NK-92 (cell line): ENCODE data around the gene RNF34.
"Not testable (repeated sequence)": the region's sequence is repeated elsewhere in the genome, so short reads cannot be mapped to it uniquely, and the experiment has no call there.

ENCODE experiments used
- DNase-seq: peaks from one replicate; lab custom pipeline; 2025; ENCODE audit not compliant: unreplicated experiment; lab: John Stamatoyannopoulos, UW

RNF34 gene

GRCh38 chr12:121399391-121400331, at the start of gene RNF34:
Gene RNF34, plus strand, starts transcription at chr12:121400118. Its CDS starts 95 bp downstream, at chr12:121400213.
- DNase-seq, result peak; percentile 81

DNA sequence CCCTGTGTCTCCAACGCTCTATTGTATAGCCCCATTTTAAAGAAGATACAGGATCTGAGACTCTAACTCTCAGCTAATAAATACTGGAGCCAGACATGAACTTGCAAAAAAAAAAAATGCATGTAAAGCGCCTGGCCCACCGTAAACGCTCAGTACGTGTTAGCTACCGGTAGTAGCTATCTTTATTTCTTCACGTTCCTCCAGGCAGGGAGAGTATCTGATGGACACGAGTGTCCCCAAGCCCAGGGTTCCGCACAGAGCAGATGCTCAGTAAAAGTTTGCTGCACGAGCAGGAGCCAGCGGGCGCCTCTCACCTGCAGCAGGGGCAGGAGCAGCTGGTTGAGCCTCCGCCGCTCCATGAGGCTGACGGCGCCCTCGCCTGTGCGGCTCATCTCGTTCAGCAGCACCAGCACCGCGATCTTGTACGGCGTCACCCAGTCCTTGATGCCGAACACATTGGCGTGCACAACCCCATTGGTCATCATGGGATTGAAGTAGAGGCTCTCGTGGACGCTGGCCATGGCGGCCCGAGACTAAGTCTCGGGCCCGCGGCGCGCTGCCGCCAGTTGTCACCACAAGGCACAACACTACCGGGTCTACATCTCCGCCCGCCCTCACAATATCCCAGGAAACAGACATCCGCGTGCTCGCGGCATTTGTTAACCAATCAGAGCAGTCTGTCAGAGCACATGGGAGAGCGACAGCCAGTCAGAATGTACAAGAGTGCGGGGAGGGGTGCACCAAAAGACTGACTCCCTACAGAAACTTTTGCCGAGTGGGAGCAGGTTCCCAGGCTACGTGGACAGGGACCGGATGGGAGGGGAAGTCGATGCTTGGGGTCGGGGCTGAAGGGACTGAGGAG, 47.9 kb upstream of the RNF34 start, which contains the start of gene ANAPC5:
Gene ANAPC5, minus strand, starts transcription at position 592 of the 862 bp plus-strand sequence. Its CDS starts 71 bp downstream, at position 521.
- DNase-seq, result peak; percentile 50

- no peak for DNase-seq
These were observed 47.3 kb upstream of the RNF34 start for GRCh38 chr12:121352682-121353018.

- DNase-seq, result no peak
These were observed 44.1 kb upstream of the RNF34 start for GRCh38 chr12:121355818-121356217.

DNA sequence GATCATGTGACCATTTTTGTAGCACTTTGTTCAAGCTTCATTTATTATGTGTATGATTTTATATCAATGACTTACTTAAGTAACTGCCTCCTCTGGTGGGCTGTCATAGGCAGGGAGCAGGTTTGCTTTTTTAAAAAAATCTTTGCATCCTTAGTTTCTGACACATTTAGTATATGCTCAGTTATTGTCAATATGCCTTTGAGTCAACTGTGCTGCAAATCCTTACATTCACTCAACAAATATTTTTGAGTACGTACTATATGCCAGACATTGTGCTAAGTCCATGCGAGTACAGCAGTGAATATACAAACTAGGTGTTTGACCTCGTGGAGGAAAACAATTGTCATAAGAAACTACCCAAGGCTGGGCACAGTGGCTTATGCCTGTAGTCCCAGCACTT, 43.3 kb upstream of the RNF34 start:
- no peak for DNase-seq

GRCh38 chr12:121357331-121357730, 42.6 kb upstream of the RNF34 start:
- DNase-seq, result no peak

GRCh38 chr12:121358073-121358472, 41.8 kb upstream of the RNF34 start:
- no peak for DNase-seq

DNA sequence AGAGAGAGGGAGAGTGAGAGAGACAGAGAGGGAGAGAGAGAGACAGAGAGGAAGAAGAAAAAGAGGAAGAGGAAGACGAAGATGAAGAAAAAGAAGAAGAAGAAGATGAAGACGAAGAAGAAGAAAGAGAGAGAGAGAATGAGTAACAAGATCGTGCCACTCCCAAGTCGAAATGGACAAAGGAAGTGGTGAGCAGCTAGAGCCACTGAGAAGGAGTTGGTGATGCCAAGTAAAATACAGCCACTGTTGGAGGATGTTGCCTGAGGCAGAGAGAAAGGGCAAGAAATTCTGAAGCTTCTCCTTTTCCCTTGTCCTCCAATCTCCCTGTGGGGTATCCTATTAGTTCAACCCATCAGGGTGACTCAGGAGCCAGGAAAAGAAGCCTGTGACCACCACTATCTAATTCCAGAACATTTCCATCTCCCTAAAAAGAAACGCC, 35.2 kb upstream of the RNF34 start:
- no peak for DNase-seq

- DNase-seq, result no peak
These were observed 34.4 kb upstream of the RNF34 start for GRCh38 chr12:121365416-121366062.

- no peak for DNase-seq
These were observed 33.9 kb upstream of the RNF34 start for GRCh38 chr12:121366063-121366459.

DNA sequence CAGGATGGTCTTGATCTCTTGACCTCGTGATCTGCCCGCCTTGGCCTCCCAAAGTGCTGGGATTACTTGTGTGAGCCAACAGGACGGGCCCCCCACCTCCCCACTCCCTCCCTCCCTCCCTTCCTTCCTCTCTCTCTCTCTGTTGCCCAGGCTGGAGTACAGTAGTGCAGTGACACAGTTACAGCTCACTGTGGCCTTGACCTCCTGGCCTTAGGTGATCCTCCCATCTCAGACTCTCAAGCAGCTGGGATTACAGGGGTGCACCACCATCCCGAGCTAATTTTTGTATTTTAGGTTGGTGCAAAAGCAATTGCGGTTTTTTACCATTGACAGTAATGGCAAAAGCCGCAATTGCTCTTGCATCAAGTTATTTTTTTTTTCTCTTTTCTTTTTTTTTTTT, 28.5 kb upstream of the RNF34 start:
- DNase-seq, result no peak

DNA sequence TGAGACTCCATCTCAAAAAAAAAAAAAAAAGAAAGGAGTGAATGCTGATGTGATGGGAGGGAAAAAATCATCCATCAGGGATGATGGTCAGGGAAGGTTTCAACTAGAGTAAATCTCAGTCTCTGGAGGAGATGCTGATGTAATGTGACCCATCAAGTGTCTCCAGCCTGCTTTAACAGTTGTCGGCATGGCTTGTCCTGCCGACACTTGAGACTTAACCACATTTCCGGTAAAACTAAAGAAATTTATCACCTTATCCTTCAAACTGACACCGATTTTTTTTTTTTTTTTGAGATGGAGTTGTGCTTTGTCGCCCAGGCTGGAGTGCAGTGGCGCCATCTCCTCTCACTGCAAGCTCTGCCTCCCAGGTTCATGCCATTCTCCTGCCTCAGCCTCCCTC, 26.2 kb upstream of the RNF34 start:
- no peak for DNase-seq

DNA sequence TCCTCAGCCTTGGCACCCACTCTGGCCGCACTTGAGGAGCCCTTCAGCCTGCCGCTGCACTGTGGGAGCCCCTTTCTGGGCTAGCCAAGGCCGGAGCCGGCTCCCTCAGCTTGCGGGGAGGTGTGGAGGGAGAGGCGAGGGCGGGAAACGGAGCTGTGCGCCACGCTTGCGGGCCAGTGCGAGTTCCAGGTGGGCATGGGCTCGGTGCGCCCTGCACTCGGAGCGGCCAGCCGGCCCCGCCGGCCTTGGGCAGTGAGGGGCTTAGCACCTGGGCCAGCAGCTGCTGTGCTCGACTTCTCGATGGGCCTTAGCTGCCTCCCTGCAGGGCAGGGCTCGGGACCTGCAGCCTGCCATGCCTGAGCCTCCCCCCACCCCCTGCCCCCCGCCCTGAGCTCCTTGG, 25.6 kb upstream of the RNF34 start:
- DNase-seq, result not testable (repeated sequence)

DNA sequence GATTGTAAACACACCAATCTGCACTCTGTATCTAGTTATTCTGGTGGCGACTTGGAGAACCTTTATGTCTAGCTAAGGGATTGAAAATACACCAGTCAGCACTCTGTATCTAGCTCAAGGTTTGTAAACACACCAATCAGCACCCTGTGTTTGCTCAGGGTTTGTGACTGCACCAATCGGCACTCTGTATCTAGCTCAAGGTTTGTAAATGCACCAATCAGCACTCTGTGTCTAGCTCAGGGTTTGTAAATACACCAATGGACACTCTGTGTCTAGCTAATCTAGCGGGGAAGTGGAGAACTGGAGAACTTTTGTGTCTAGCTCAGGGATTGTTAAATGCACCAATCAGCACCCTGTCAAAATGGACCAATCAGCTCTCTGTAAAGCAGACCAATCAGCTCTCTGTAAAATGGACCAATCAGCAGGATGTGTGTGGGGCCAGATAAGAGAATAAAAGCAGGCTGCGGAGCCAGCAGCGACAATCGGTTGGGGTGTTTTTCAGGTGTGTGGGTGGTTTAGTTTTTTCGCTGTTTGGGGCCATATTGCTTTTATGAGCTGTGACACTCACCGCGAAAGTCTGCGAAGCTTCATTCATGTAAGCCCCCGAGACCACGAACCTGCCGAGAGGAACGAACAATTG, 24.9 kb upstream of the RNF34 start:
- not testable (repeated sequence) for DNase-seq

DNA sequence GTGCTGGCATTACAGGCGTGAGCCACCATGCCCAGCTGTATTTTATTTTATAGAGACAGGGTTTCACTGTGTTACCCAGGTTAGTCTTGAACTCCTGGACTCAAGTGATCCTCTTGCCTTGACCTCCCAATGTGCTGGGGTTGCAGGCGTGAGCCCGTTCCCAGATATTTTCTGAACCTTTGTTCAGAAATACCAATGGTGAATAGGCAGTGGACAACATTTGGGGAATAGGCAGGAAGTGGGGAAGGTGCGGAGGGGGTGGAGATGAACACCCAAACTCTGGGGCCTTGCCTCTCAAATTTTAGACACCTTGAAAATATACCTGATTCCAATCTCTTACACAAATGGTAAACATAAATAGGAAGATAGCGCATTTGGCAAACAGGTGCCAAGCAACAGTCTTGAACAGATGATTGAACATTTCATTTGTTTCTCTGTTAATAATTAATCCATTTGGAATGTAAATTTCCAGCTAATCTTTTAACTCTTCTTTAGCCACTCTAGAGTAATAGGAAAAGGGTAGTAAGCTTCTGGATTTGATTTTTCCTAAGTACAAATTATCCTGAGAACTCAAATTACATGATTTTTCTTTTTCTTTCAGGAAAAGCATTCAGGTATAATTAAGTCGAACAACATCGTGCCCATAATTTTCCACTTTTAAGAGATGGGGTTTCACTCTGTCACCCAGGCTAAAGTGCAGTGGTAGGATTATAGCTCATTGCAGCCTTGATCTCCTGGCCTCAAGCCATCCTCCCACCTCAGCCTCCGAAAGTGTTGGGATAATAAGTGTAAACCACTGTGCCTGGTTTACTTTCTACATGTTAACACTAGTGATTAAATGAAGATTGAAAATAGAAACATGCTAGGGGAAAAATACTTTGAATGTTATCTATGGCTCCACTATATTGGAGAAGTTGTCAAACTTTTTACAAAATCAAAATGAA, 22.9 kb upstream of the RNF34 start:
- DNase-seq, result no peak

- no peak for DNase-seq
These were observed 21.2 kb upstream of the RNF34 start for GRCh38 chr12:121378736-121379135.

GRCh38 chr12:121379945-121380344, 20.0 kb upstream of the RNF34 start:
- DNase-seq, result no peak

DNA sequence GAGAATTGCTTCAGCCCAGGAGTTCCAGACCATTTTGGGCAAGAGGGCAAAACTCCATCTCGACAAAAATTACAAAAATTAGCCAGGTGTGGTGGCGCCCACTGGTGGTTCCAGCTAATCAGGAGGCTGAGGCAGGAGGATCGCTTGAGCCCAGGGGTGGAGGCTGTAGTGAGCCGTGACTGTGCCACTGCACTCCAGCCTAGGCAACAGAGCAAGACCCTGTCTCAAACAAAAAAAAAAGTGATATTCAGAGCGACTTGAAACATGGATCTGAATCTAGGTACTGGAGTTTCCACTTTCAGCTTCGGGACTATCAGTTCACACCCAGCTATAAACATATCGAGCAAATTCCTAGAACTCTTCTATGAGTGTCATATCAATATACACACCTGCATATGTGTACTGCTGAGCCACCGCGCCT, 16.3 kb upstream of the RNF34 start:
- DNase-seq, result no peak

GRCh38 chr12:121384891-121385290, 15.0 kb upstream of the RNF34 start:
- not testable (repeated sequence) for DNase-seq
